GM23248 (cell line): ENCODE data around the gene IRF2BP2.

ENCODE experiments used
- EZH2 ChIP-seq: fragments of 200-600 bp; sonication (generic); IDR thresholded peaks from 2 replicates; pipeline ENCODE4 v1.6.1; 2018; ENCODE audit warnings: antibody characterized with exemption, mild to moderate bottlenecking; ENCODE audit not compliant: insufficient read depth, poor library complexity, severe bottlenecking
- EZH2phosphoT487 ChIP-seq: fragments of 200-600 bp; sonication (generic); IDR thresholded peaks from 2 replicates; pipeline ENCODE4 v1.6.1; 2018; ENCODE audit warnings: antibody characterized with exemption, moderate library complexity, mild to moderate bottlenecking, low read depth; ENCODE audit not compliant: insufficient read depth

GRCh38 chr1:234610666-234611224 is 767 bp upstream of the IRF2BP2 start:
- TF ChIP-seq EZH2 (no peak), EZH2phosphoT487 (no peak)
